Activated CD4-positive, alpha-beta T cell treated with anti-CD3 and anti-CD28 coated beads, Interleukin-10, Interleukin-2, amounts not matched to agents 100 ng/mL and 50 ng/mL, durations not matched to agents 16 hours and 8 hours (primary cell): ENCODE measurements around the gene NDUFAF7.
"Not testable (repeated sequence)": the region's sequence is repeated elsewhere in the genome, so short reads cannot be mapped to it uniquely, and the experiment has no call there.

ENCODE experiments used
- DNase-seq: peaks from one replicate; pipeline ENCODE4 v3.0.0-alpha.2; 2020

The NDUFAF7 gene

DNA sequence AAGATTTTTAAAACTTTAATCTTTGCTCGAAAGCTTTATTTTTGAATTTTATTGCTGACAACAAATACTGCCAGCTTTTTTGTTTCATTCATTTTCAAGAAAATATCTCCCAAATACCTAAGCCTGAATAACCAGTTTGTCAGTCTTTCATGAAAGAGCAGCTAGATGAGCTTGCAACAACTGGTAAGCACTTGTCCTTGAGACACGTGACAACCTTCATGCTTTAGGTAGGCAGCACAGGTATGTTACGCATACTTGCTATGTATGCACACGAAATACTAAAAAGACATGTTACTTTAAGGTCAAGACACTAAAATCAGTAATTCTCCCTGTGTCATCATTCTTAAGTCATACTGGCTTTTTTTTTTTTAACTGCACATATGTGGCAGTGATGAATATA is 12.4 kb upstream of the NDUFAF7 start:
- DNase-seq = no peak

- DNase-seq = no peak
Observed at GRCh38 chr2:37223131-37223530, 8.3 kb upstream of the NDUFAF7 start.

GRCh38 chr2:37224063-37224462 is 7.4 kb upstream of the NDUFAF7 start:
- DNase-seq = no peak

DNA sequence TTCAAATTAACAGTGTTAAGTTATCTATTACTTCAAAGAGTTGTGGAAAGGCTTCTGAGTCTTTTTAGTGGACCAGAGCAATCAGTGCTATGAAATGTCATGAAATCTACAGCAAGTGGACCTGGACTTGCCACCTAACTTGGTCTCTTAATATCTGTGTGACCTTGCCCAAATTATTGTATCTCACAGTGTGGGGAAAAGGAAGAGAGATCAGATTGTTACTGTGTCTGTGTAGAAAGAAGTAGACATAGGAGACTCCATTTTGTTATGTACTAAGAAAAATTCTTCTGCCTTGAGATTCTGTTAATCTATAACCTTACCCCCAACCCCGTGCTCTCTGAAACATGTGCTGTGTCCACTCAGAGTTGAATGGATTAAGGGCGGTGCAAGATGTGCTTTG is 6.3 kb upstream of the NDUFAF7 start:
- DNase-seq = not testable (repeated sequence)

DNA sequence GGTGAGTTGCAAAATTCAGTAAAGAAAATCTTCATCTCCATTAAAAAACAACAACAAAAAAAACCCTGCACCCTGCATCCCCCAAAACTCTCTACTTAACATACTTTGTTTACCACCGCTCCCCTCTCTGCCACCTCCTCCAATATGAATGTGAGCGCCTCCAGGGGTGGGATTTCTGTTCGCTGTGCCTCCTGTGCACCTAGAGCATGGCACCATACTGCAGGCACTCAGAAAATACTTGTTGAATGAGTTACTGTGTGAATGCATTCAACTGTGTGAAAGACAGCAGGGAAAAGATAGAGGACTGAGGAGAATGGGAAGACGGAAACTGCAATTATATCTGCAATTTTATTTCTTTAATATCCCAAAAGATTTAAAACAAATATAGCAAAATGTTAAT is 4.6 kb upstream of the NDUFAF7 start:
- DNase-seq = no peak

- no peak for DNase-seq
Observed at GRCh38 chr2:37228788-37229187, 2.7 kb upstream of the NDUFAF7 start.

- no peak for DNase-seq
Observed at GRCh38 chr2:37230581-37230980, 877 bp upstream of the NDUFAF7 start.

DNA sequence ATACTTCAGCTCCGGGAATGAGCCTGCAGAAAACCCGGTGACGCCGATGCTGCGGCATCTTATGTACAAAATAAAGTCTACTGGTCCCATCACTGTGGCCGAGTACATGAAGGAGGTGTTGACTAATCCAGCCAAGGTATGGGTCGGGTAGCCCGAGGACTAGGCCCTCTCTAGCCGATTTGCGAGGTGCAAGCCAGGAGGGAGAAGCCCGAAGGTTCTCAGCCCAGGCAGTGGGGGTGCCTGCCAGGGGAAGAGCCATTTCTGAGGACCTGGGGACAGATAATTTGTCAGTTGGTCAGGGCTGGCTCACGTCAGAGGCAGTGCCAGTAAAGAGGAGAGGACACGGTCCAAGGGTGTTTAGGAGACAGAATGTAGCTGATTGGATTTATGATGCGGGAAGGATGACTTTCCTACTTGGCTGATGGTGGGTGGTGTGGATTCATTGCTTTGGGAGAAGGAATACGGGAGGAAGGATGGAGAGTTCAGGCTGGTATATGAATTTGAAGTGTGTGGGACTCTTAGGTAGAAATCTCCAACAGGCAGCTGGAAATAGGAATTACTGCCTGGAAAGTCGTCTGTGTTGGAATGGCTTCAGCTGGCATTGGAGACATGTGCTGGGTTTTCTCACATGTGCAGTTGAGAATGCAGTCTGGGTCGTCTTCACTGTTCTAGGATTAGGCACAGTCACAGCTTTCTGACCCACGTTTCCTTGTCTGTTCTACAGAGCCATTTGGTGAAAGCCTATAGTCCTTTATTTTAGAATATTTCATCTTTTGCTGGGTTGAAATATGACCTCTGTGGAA is 874 bp downstream of the NDUFAF7 start:
- DNase-seq = peak; percentile 16

GRCh38 chr2:37243435-37243834 is 12.0 kb downstream of the NDUFAF7 start:
- DNase-seq = peak; percentile 14

DNA sequence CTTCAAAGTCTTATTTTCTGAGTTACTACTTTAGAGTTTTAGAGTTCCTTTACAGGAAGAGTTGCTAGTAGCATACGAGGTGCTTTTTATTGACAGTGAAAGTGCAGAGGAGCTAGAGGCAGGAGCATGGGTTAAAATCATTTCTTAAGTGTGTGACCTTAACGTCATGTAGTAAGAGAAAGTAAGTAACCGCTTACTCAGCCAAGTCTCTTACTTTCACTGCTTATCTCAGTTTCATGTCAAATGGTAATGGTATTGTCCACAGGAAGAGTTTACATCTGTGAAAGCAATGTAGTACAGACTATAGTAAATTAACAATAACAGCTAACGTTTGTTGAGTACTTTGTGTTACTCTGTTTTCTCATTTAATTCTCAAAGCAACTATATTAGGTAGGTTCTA is 12.6 kb downstream of the NDUFAF7 start:
- peak; percentile 63 for DNase-seq

DNA sequence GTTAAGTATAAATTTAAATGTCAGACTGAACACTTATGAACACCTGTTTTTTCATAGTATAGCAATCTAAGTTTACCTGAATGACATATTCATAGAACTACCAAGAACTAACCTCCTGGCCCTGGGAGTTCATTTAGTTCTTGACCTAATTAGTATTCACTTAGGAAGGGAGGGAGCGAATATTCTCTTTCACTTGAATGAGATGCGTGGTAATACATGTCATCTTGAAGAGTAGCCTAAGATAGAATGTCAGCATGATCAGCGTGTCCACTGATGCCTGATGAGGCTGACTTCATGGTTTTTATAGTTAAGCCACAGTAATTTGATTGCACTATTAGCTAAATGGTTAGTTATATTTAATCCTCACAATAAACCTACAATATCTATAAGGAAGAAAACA is 13.3 kb downstream of the NDUFAF7 start:
- DNase-seq = no peak

DNA sequence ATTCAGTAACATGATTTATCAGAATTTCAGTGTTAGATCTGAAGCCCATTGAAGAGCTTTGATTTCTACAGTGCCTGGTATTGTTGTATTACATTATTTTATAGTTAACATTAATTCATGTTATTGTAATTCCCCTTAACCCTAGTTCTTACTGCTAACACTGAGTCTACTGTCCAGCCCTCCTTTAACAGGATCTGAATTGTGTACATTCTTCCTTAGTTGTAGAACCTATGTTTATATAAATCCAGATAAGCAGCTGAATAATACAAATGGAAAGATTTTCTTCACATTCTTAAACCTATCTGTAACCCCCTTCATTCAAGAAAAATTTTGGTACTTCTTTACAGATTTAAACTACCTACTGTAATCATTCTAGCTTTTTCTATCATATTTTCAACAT is 14.7 kb downstream of the NDUFAF7 start:
- DNase-seq = no peak

DNA sequence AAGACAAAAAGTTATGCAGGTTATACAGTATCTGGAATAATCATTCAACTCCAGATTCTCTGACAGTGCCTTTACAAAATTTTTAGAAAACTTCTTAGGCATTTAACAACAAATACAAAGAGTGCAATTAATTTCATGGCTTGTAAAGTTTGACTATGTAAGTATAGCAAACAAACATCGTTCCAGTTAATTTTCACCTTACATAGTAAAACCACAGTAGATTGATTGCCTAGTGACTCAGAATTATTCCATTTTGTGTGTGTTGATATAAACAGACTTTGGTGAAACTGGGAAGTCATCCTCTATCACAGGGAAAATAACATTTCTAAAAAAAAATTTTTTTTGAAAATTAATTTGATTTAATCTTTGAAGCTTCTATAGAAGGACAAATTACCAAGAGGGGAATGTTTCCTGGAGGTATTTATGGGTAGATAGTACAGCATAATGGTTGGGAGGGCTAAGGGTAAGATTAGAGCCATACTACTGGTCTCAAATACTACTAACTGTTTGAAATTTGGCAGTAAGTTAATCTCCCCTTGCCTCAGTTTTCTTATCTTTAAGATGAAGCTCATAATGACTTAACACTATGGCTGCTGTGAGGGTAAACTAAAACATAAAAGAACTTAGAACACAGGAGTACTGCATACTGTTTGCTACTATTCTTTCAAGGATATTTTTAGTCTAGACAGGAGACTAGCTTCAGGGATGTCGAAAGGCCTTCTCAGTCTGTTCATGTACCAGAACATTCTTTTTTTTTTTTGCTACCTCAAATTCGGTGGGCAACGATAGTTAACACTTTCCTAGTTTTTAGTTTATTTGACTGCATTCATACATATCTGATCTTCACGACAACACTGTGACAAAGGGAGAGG is 19.6 kb downstream of the NDUFAF7 start:
- DNase-seq = no peak

DNA sequence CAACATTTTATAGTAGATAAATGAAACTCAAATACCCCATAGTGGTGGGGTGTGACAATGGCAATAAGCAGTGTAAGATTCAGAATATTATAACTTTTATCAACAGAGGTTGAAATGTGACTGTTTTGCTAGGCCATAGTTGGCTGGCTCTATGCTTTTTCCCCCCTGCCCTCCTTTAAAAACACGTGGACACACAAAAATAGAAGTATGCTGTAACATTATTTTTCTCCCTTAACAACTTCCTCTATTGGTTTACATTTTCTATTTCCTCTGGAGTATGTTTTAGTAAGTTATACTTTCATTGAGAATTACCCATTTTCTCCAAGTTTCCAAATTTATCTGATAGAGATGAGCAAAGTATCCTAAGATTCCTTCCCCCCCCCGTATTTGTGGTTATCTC is 31.1 kb downstream of the NDUFAF7 start:
- no peak for DNase-seq

- DNase-seq = no peak
Observed at GRCh38 chr2:37263839-37264238, 32.4 kb downstream of the NDUFAF7 start.

DNA sequence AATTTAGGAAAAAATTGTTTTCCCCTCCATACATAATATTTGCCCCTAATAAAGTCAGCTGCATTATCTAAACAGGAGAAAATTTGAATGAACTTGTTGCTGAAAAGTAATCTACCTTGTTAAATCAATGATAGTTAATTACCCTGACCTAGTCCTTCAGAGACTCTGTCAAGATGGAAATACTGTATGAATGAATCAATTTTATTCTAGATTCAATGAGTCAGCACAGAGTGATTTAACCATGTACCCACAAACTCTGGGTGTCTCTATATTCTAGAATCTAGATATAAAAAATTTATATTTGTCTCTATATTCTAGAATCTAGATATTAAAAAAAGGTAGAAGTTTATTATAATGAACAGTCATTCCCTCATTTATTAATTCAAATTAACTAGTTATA is 36.2 kb downstream of the NDUFAF7 start:
- DNase-seq = no peak

GRCh38 chr2:37268111-37268510 is 36.7 kb downstream of the NDUFAF7 start:
- no peak for DNase-seq

DNA sequence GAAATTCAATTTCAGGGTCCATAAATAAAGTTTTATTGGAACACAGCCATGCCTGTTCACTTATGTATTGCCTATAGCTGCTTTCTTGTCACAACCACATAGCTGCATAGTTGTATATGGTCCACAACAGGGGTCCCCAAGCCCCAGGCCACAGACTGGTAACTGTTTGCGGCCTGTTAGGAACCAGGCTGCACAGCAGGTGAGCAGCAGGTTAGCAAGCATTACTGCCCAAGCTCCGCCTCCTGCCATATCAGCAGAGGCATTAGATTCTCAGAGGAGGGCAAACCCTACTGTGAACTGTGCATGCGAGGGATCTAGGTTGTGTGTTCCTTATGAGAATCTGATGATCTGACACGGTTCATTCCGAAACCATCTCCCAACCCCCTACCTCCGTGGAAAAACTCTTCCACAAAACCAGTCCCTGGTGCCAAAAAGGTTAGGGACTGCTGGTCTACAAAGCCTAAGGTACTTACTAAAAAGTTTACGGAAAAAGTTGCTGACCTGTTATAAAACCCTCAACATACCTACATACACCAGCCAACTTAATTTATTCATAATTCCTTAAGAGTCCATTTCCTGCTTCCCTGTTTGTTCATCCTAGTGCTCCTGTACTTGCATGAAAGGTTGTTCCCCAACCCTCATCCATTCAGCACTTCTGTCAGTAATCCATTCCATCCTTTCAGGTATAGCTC is 40.1 kb downstream of the NDUFAF7 start:
- no peak for DNase-seq

- no peak for DNase-seq
Observed at GRCh38 chr2:37274359-37274965, 43.0 kb downstream of the NDUFAF7 start.

GRCh38 chr2:37276291-37276690 is 44.8 kb downstream of the NDUFAF7 start:
- no peak for DNase-seq

- no peak for DNase-seq
Observed at GRCh38 chr2:37281916-37282315, 50.5 kb downstream of the NDUFAF7 start.

- DNase-seq = no peak
Observed at GRCh38 chr2:37282746-37283145, 51.3 kb downstream of the NDUFAF7 start.

- DNase-seq = no peak
Observed at GRCh38 chr2:37283207-37283606, 51.7 kb downstream of the NDUFAF7 start.
